ENCODE data around the gene WDFY2.

WDFY2 gene

GRCh38 chr13:51807041-51807440, 222.8 kb downstream of the WDFY2 start:
- no peak overlapping the region for H3K4me3 ChIP-seq (ENCODE audit: low read length)
- no peak for TF ChIP-seq CTCF (conservative IDR thresholded peaks at IDR 0.05; ENCODE audit: low read length)
- DNase-seq (ENCODE audit: low read depth) = no peak

GRCh38 chr13:51808811-51809210, 224.5 kb downstream of the WDFY2 start:
- no peak for DNase-seq (ENCODE audit: low read depth)
- H3K4me3 ChIP-seq (ENCODE audit: low read length) = no peak overlapping the region
- no peak for TF ChIP-seq CTCF (conservative IDR thresholded peaks at IDR 0.05; ENCODE audit: low read length)

GRCh38 chr13:51811046-51811445, 226.8 kb downstream of the WDFY2 start:
- H3K4me3 ChIP-seq (ENCODE audit: low read length) = no peak overlapping the region
- DNase-seq (ENCODE audit: low read depth) = no peak

GRCh38 chr13:51811920-51812451, 227.7 kb downstream of the WDFY2 start:
- no peak for DNase-seq (ENCODE audit: low read depth)
- TF ChIP-seq CTCF (conservative IDR thresholded peaks at IDR 0.05; ENCODE audit: low read length) = no peak
- H3K4me3 ChIP-seq (ENCODE audit: low read length) = no peak overlapping the region

More at GRCh38 chr13:51811046-51811445, 226.8 kb downstream of the WDFY2 start:
- TF ChIP-seq CTCF (conservative IDR thresholded peaks at IDR 0.05; ENCODE audit: low read length) = no peak

- no peak for TF ChIP-seq CTCF (conservative IDR thresholded peaks at IDR 0.05; ENCODE audit: low read length)
These were observed 229.8 kb downstream of the WDFY2 start for GRCh38 chr13:51814071-51814470.

GRCh38 chr13:51814825-51815650, 230.8 kb downstream of the WDFY2 start:
- peak overlapping the region; percentile 49 for H3K4me3 ChIP-seq (ENCODE audit: low read length)
- TF ChIP-seq CTCF (conservative IDR thresholded peaks at IDR 0.05; ENCODE audit: low read length) = peak; percentile 93
- peak; percentile 41 for DNase-seq (ENCODE audit: low read depth)

More at GRCh38 chr13:51814071-51814470, 229.8 kb downstream of the WDFY2 start:
- DNase-seq (ENCODE audit: low read depth) = no peak
- H3K4me3 ChIP-seq (ENCODE audit: low read length) = no peak overlapping the region

- DNase-seq (ENCODE audit: low read depth) = no peak
- H3K4me3 ChIP-seq (ENCODE audit: low read length) = no peak overlapping the region
- no peak for TF ChIP-seq CTCF (conservative IDR thresholded peaks at IDR 0.05; ENCODE audit: low read length)
These were observed 231.6 kb downstream of the WDFY2 start for GRCh38 chr13:51815848-51816247.

All from AG10803 (cell line).